Effector CD4-positive, alpha-beta T cell (primary cell): ENCODE measurements around the gene MAPK14.
"Not testable (repeated sequence)": the region's sequence is repeated elsewhere in the genome, so short reads cannot be mapped to it uniquely, and the experiment has no call there.

Source experiments
- DNase-seq: peaks from one replicate; pipeline ENCODE4 v3.0.0-alpha.2; 2020

Gene MAPK14

GRCh38 chr6:36124346-36124745 lies 96.7 kb downstream of the MAPK14 start:
- DNase-seq, result not testable (repeated sequence)

- DNase-seq, result no peak
Measured at GRCh38 chr6:36124881-36125280, 97.3 kb downstream of the MAPK14 start.

GRCh38 chr6:36125575-36125974 lies 98.0 kb downstream of the MAPK14 start:
- DNase-seq, result no peak

GRCh38 chr6:36126121-36126520 lies 98.5 kb downstream of the MAPK14 start:
- DNase-seq, result no peak

GRCh38 chr6:36126553-36127458 lies 99.2 kb downstream of the MAPK14 start:
- no peak for DNase-seq

GRCh38 chr6:36127462-36128016 lies 99.9 kb downstream of the MAPK14 start:
- DNase-seq, result no peak

- DNase-seq, result no peak
Measured at GRCh38 chr6:36128073-36128472, 100.5 kb downstream of the MAPK14 start.

- no peak for DNase-seq
Measured at GRCh38 chr6:36128793-36129192, 101.2 kb downstream of the MAPK14 start.

- DNase-seq, result not testable (repeated sequence)
Measured at GRCh38 chr6:36129334-36129733, 101.7 kb downstream of the MAPK14 start.

GRCh38 chr6:36129941-36130666 lies 102.5 kb downstream of the MAPK14 start, which contains the start of gene MAPK13:
Gene MAPK13, plus strand, starts transcription at chr6:36130513. Its CDS starts 70 bp downstream, at chr6:36130583.
- no peak for DNase-seq

GRCh38 chr6:36130667-36131510 lies 103.3 kb downstream of the MAPK14 start:
- peak; percentile 29 for DNase-seq

- peak; percentile 33 for DNase-seq
Measured at GRCh38 chr6:36131511-36132245, 104.1 kb downstream of the MAPK14 start.

- DNase-seq, result no peak
Measured at GRCh38 chr6:36132246-36132895, 104.8 kb downstream of the MAPK14 start.

- no peak for DNase-seq
Measured at GRCh38 chr6:36133148-36133547, 105.5 kb downstream of the MAPK14 start.

- no peak for DNase-seq
Measured at GRCh38 chr6:36133912-36134311, 106.3 kb downstream of the MAPK14 start.

GRCh38 chr6:36135053-36135731 lies 107.6 kb downstream of the MAPK14 start:
- DNase-seq, result no peak

GRCh38 chr6:36136034-36136433 lies 108.4 kb downstream of the MAPK14 start:
- no peak for DNase-seq

- no peak for DNase-seq
Measured at GRCh38 chr6:36136551-36136950, 108.9 kb downstream of the MAPK14 start.

- DNase-seq, result no peak
Measured at GRCh38 chr6:36138667-36139066, 111.1 kb downstream of the MAPK14 start.

GRCh38 chr6:36139431-36139830 lies 111.8 kb downstream of the MAPK14 start:
- DNase-seq, result no peak
